ENCODE data around the gene PPIC.

Gene PPIC

DNA sequence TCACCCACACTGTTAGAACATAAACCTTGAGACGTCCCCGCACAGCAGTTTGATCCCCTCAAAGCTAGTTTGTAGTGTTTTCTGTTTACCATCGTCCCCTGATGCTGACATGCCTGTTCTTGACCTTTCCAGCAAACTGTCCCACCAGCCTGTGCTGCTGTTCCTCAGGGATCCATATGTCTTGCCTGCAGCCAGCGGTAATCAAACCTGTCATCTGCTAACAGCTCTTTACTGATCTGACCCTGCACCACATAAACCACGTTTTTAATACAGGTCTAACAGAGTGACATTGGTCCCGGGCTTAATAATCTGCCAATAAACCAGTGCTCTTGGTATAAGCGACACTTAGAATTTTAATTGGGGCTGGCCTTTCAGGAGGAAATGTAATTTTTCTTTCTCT lies 34.7 kb downstream of the PPIC start:
- no peak overlapping the region for H3K4me3 ChIP-seq (ENCODE audit: low read length)
- no peak overlapping the region for H3K9ac ChIP-seq (ENCODE audit: low read depth, low read length)
- no peak overlapping the region for H3K27ac ChIP-seq (ENCODE audit: low read length)
- no peaks in the 10 kb centered on the region for H3K27me3 ChIP-seq (ENCODE audit: insufficient read depth, low read length)
- no peaks in the 10 kb centered on the region for H3K9me3 ChIP-seq (ENCODE audit: insufficient read depth, low read depth, low read length)
- H3K36me3 ChIP-seq (ENCODE audit: insufficient read depth, low read depth, low read length), result no peaks in the 10 kb centered on the region
- peaks cover 13% of the 10 kb centered on the region; the same call in 1 of the 2 replicates for H3K4me1 ChIP-seq (ENCODE audit: insufficient read depth, low read length)

DNA sequence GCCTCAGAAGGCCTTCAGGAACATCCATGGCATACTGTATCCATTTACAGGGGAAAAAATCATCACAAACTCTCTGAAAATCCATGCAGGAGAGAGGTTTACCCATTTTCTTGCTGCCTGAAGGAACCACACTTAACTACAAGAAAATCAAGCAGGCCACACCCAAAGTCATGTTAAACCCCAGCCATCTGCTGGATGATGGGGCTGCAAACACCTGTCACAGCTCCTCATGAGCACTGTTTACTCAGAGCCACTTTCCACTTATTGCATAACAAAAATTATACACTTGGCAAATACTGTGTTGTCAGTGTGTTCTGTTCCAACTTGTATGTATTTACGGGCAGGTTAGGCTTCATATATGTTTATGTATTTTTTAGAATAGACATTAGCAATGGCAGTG lies 35.8 kb downstream of the PPIC start:
- H3K27me3 ChIP-seq (ENCODE audit: insufficient read depth, low read length), result no peaks in the 10 kb centered on the region
- H3K9me3 ChIP-seq (ENCODE audit: insufficient read depth, low read depth, low read length), result no peaks in the 10 kb centered on the region
- no peaks in the 10 kb centered on the region for H3K36me3 ChIP-seq (ENCODE audit: insufficient read depth, low read depth, low read length)
- peaks cover 17% of the 10 kb centered on the region; the same call in 1 of the 2 replicates for H3K4me1 ChIP-seq (ENCODE audit: insufficient read depth, low read length)
- H3K4me3 ChIP-seq (ENCODE audit: low read length), result no peak overlapping the region
- H3K27ac ChIP-seq (ENCODE audit: low read length), result no peak overlapping the region
- H3K9ac ChIP-seq (ENCODE audit: low read depth, low read length), result no peak overlapping the region

DNA sequence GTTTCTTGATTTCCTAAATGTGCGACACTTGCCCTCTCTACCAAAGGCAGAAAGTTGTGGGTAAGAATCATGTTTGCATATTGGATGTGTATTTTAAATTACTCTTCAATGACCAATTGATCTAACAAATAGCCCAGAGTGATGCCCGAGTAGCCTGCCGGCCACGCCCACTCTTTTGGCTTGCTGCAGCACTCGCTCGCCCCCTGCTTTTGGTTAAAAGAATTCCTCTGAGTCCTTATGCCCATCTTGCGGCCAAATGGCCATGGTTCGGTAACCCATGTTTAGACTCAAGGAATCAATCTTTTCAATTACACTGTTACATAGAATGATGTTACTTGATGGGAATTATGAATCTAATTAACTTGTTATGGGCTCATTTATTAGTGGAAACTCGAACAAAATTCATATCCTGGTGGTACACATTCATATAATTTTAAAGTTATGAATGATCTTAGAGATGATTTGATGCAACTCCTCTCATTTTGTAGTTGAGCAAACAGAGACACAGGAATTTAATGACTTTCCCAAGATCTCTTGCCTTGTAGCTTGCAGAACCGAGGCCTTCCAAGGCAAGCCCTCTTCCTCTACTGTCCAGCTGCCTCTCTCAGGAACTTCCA lies 36.5 kb downstream of the PPIC start:
- no peaks in the 10 kb centered on the region for H3K9me3 ChIP-seq (ENCODE audit: insufficient read depth, low read depth, low read length)
- no peak overlapping the region for H3K9ac ChIP-seq (ENCODE audit: low read depth, low read length)
- H3K36me3 ChIP-seq (ENCODE audit: insufficient read depth, low read depth, low read length), result no peaks in the 10 kb centered on the region
- H3K4me1 ChIP-seq (ENCODE audit: insufficient read depth, low read length), result peaks cover 17% of the 10 kb centered on the region; the same call in 1 of the 2 replicates
- H3K4me3 ChIP-seq (ENCODE audit: low read length), result no peak overlapping the region
- no peaks in the 10 kb centered on the region for H3K27me3 ChIP-seq (ENCODE audit: insufficient read depth, low read length)
- no peak overlapping the region for H3K27ac ChIP-seq (ENCODE audit: low read length)

DNA sequence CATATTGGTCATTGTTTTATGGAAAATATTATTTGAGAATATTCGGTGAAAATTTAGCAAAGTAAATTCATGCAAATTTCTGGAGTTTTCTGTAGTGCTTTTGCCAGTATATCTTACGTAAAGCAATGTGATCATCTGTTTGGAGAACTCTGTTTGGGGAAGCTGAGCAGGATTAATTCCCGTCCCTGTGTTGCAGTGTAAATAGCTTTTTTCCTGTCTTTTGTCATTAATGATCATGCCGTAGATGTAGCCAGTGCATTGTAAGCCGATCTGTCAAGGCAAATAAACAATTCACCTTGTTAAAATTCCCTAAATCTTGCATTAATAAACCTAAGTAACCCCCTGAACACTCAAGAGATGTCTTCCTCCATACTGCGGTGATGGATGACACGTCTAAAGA lies 39.2 kb downstream of the PPIC start:
- peaks cover 17% of the 10 kb centered on the region; the same call in 1 of the 2 replicates for H3K4me1 ChIP-seq (ENCODE audit: insufficient read depth, low read length)
- no peaks in the 10 kb centered on the region for H3K36me3 ChIP-seq (ENCODE audit: insufficient read depth, low read depth, low read length)
- no peaks in the 10 kb centered on the region for H3K9me3 ChIP-seq (ENCODE audit: insufficient read depth, low read depth, low read length)
- no peaks in the 10 kb centered on the region for H3K27me3 ChIP-seq (ENCODE audit: insufficient read depth, low read length)
- no peak overlapping the region for H3K27ac ChIP-seq (ENCODE audit: low read length)
- no peak overlapping the region for H3K9ac ChIP-seq (ENCODE audit: low read depth, low read length)
- H3K4me3 ChIP-seq (ENCODE audit: low read length), result peak overlapping the region; percentile 14; the same call in 1 of the 2 replicates

DNA sequence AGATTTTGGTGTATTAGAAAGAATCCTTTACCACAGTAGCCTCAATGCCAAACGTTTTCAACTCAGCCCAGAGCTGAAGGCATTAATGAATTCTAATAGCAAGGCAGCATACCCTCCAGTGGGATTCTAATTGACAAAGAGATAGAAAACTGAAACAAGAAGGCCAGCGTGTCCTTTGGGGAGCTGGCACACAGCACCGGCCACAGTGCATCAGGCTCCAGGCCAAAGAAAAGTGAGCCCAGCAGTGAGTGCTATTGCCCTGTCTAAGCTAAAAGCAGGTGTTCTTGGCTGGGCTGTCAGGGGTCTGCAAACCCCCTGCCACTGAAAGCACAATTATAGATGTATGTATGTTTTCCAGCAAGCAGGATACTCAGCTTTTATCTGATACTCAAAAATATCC lies 40.4 kb downstream of the PPIC start:
- Histone ChIP-seq H3K4me1 (ENCODE audit: insufficient read depth, low read length) (peaks cover 17% of the 10 kb centered on the region; the same call in 1 of the 2 replicates), H3K36me3 (ENCODE audit: insufficient read depth, low read depth, low read length) (no peaks in the 10 kb centered on the region), H3K9ac (ENCODE audit: low read depth, low read length) (no peak overlapping the region), H3K9me3 (ENCODE audit: insufficient read depth, low read depth, low read length) (no peaks in the 10 kb centered on the region), H3K27me3 (ENCODE audit: insufficient read depth, low read length) (no peaks in the 10 kb centered on the region), H3K27ac (ENCODE audit: low read length) (no peak overlapping the region), H3K4me3 (ENCODE audit: low read length) (no peak overlapping the region)

DNA sequence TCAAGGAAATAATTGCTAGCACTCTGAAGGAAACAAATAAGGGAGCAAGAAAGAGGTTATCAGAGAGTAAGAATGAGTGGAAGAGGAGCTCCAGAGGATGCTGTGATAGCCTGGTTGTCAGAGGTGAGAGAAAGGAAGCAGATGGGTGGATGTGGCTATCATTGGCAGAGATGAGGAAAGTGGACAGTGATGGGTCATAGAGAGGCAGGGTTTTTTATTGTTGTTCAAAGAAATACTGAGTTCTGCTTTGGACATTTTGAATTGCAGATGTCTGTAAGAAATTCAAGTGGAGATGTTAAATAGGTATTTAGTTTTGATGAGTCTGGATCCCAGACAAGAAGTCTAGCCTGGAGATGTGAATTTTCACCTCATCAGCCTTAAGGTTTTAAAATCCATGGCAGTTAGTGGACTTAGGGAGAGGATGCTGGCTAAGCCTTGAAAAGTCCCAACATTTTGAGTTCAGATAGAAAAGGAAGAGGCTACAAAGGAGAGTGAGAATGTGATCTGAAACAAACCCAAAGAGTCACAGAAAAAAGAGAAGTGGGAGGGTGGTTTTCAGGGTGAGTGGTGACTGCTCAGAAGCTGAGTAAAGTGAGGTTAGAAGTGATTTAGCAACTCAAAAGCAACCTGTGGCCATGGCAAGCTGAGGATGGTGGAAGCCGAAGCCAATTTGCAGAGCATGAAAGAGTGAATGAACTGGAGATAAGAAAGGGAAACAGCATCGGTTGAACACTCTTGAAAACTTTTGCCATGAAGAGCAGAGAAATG lies 50.4 kb downstream of the PPIC start:
- no peak overlapping the region for H3K9ac ChIP-seq (ENCODE audit: low read depth, low read length)
- H3K4me3 ChIP-seq (ENCODE audit: low read length), result no peak overlapping the region
- H3K4me1 ChIP-seq (ENCODE audit: insufficient read depth, low read length), result no peaks in the 10 kb centered on the region; the same call in 1 of the 2 replicates
- no peaks in the 10 kb centered on the region for H3K36me3 ChIP-seq (ENCODE audit: insufficient read depth, low read depth, low read length)
- no peaks in the 10 kb centered on the region for H3K9me3 ChIP-seq (ENCODE audit: insufficient read depth, low read depth, low read length)
- no peaks in the 10 kb centered on the region for H3K27me3 ChIP-seq (ENCODE audit: insufficient read depth, low read length)
- no peak overlapping the region for H3K27ac ChIP-seq (ENCODE audit: low read length)

DNA sequence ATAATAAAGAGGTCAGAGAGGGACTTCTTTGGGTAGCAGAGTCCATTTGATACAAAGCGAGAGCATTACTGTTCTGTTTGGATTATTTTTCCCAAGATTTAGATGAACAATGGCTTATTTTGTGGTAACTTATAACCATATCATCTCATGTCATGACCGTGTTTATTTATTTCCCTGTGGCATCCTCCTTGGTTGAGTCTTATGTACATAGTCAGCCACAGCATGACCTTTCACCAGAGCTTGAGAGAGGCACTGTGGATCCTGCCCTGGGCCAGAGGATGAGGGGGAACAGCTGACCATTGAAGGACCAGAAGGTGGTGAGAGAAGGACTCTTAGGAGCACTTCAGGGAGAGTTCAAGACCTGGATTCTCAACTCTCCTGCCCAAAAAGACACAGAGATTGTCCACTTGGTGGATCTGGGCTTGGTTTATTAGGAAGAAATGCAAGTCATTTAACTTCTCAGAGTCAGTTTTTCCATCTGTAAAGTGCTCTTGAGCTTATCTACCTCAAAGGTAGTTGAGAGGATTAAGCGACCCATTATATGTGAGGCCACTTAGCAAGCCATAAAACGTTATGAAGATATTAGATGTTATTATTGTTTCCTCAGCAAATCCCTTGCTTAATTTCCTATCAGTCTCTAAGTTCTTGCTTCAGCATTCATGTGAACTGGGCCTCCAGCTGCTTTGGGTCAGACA lies 51.4 kb downstream of the PPIC start:
- Histone ChIP-seq H3K9me3 (ENCODE audit: insufficient read depth, low read depth, low read length) (no peaks in the 10 kb centered on the region), H3K9ac (ENCODE audit: low read depth, low read length) (no peak overlapping the region), H3K27me3 (ENCODE audit: insufficient read depth, low read length) (no peaks in the 10 kb centered on the region), H3K4me3 (ENCODE audit: low read length) (no peak overlapping the region), H3K4me1 (ENCODE audit: insufficient read depth, low read length) (no peaks in the 10 kb centered on the region; the same call in 1 of the 2 replicates), H3K36me3 (ENCODE audit: insufficient read depth, low read depth, low read length) (no peaks in the 10 kb centered on the region), H3K27ac (ENCODE audit: low read length) (no peak overlapping the region)

DNA sequence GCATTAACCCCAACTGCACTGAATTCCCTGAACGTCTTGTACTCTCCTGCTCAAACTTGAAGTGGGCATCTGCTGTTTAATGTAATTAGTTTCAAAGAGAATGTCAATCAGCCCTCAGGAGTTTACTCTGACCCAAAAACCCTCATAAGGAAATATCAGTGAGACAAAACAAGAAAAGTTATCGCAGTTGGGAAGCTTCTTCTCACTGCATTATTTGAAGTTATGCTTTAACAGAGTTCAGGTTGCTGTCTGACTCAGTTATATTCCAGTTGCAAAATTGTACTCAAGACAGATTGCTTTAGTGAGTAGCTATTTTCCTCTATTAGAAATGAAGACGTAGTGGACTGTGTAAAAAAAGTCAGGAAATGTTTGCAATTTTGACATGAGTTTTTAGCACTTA lies 52.1 kb downstream of the PPIC start:
- H3K27me3 ChIP-seq (ENCODE audit: insufficient read depth, low read length), result no peaks in the 10 kb centered on the region
- H3K4me1 ChIP-seq (ENCODE audit: insufficient read depth, low read length), result no peaks in the 10 kb centered on the region; the same call in 1 of the 2 replicates
- no peak overlapping the region for H3K4me3 ChIP-seq (ENCODE audit: low read length)
- no peaks in the 10 kb centered on the region for H3K36me3 ChIP-seq (ENCODE audit: insufficient read depth, low read depth, low read length)
- no peak overlapping the region for H3K27ac ChIP-seq (ENCODE audit: low read length)
- H3K9ac ChIP-seq (ENCODE audit: low read depth, low read length), result no peak overlapping the region
- H3K9me3 ChIP-seq (ENCODE audit: insufficient read depth, low read depth, low read length), result no peaks in the 10 kb centered on the region

DNA sequence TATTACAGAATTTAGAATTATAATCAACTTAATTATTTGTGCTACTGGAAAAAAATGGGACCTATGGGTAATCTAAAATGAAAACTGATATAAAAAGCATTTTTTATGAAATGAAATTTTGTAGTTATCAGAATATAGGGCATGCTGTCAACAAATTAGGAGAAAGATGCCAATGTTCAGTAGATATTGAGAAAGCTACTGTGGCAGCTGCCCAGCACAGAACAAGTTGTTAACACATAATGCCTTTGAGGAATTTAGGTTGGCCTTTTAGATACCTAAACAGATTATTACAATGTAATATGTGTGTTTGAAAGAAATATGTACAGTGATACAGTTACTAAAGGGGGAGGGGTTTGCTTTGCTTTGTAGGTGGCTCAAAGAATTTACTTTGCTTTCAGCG lies 54.1 kb downstream of the PPIC start:
- no peak overlapping the region for H3K9ac ChIP-seq (ENCODE audit: low read depth, low read length)
- H3K36me3 ChIP-seq (ENCODE audit: insufficient read depth, low read depth, low read length), result no peaks in the 10 kb centered on the region
- H3K4me1 ChIP-seq (ENCODE audit: insufficient read depth, low read length), result no peaks in the 10 kb centered on the region
- no peaks in the 10 kb centered on the region for H3K27me3 ChIP-seq (ENCODE audit: insufficient read depth, low read length)
- no peak overlapping the region for H3K4me3 ChIP-seq (ENCODE audit: low read length)
- H3K9me3 ChIP-seq (ENCODE audit: insufficient read depth, low read depth, low read length), result no peaks in the 10 kb centered on the region
- no peak overlapping the region for H3K27ac ChIP-seq (ENCODE audit: low read length)

DNA sequence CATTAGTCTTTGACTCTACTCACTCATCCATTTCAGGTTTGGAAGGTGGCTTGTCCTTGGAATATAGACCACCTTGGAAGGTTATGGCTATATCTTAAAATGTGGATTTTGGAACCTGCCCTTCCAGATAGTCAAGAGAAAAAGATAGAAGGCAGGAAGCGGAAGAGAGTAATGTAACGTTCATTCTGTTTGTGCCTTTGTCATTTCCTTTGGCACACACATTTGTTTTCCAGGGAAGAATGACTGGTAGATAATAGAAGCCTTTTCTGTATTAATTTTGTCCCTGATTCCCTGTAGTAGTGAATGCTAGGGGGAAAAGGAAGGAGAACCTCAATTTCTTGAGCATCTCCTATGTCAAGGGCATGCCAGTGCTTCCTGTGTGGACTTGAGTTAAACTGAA lies 54.7 kb downstream of the PPIC start:
- H3K4me1 ChIP-seq (ENCODE audit: insufficient read depth, low read length), result no peaks in the 10 kb centered on the region
- no peak overlapping the region for H3K9ac ChIP-seq (ENCODE audit: low read depth, low read length)
- no peak overlapping the region for H3K27ac ChIP-seq (ENCODE audit: low read length)
- no peaks in the 10 kb centered on the region for H3K36me3 ChIP-seq (ENCODE audit: insufficient read depth, low read depth, low read length)
- no peak overlapping the region for H3K4me3 ChIP-seq (ENCODE audit: low read length)
- no peaks in the 10 kb centered on the region for H3K9me3 ChIP-seq (ENCODE audit: insufficient read depth, low read depth, low read length)
- H3K27me3 ChIP-seq (ENCODE audit: insufficient read depth, low read length), result no peaks in the 10 kb centered on the region

DNA sequence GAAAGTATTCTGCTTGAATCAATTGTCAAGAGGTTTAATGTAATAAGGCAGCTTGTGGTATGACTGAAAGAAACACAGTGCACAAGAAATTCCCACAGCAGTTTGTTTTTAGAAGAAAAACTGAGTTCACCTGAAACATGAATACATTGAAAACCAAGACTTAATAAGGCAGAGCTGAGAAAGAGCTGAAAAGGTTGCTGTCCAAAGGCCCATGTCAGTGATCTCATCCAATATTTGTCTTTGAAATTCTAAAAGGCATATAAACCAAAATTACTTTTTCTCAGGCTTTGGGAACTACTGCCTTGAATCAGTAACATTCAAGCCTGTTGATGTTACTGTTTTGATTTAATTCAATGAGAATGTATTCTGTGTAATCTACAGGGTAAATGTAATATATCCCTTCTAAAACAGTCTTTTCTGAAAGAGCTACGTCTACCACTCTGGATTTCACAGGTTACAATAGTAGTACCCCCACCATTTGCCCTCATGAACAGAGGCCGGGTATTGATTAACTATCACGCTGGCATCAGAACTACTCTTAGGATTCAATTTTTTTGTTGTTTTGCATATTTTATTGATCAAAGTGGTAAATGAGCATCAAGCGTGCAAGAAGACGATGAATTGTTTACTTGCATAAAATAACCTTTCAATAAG lies 57.8 kb downstream of the PPIC start:
- Histone ChIP-seq H3K27me3 (ENCODE audit: insufficient read depth, low read length) (no peaks in the 10 kb centered on the region), H3K27ac (ENCODE audit: low read length) (no peak overlapping the region), H3K9ac (ENCODE audit: low read depth, low read length) (no peak overlapping the region), H3K4me3 (ENCODE audit: low read length) (no peak overlapping the region), H3K9me3 (ENCODE audit: insufficient read depth, low read depth, low read length) (no peaks in the 10 kb centered on the region), H3K36me3 (ENCODE audit: insufficient read depth, low read depth, low read length) (no peaks in the 10 kb centered on the region), H3K4me1 (ENCODE audit: insufficient read depth, low read length) (no peaks in the 10 kb centered on the region)

Data from iPS-20b (cell line).